ENCODE data around the gene P2RX1.

Gene P2RX1

DNA sequence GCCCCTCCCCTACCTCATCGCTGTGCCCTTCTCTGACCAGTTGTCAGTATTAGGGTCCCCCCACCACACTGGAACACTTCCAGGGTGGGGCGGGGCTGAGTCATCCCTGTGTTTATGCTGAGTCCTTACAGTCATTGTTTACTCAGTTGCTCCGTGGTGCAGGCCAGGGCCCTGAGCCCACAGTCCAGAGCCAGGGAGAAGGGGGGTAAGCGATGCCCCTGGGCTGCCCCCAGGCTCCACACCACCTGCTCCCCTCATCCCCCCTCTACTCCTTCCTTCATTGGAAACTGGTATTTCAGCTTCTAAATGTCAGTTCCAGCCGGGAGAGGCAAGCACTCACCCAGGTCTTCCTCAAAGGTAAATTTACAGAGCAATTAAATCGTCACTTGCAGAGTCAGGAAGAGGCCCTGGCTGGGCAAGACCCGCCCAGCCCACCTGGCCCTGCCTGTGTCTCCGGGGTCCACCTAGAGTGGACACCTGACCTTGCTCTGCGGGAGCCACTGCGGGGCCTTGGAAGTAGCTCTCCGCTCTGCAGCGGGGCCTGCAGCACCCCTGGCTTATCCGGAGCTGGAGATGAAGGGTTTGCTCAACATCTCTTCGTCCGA lies 43.1 kb upstream of the P2RX1 start:
- no peaks in the 10 kb centered on the region for H3K9me3 ChIP-seq (replicated peaks; ENCODE audit: low read length)
- peaks cover 22% of the 10 kb centered on the region for H3K27me3 ChIP-seq (ENCODE audit: control insufficient read depth, insufficient read depth, low read length)
- H3K4me2 ChIP-seq (ENCODE audit: low read length) = peak overlapping the region; percentile 30
- H3K4me1 ChIP-seq (ENCODE audit: control insufficient read depth, insufficient read depth, low read length) = peaks cover 40% of the 10 kb centered on the region
- no peak overlapping the region for H3K9ac ChIP-seq (ENCODE audit: low read depth, low read length)
- no peaks in the 10 kb centered on the region for H3K36me3 ChIP-seq (ENCODE audit: insufficient read depth, low read length)
- H3K4me3 ChIP-seq (ENCODE audit: low read length) = peak overlapping the region; percentile 3

DNA sequence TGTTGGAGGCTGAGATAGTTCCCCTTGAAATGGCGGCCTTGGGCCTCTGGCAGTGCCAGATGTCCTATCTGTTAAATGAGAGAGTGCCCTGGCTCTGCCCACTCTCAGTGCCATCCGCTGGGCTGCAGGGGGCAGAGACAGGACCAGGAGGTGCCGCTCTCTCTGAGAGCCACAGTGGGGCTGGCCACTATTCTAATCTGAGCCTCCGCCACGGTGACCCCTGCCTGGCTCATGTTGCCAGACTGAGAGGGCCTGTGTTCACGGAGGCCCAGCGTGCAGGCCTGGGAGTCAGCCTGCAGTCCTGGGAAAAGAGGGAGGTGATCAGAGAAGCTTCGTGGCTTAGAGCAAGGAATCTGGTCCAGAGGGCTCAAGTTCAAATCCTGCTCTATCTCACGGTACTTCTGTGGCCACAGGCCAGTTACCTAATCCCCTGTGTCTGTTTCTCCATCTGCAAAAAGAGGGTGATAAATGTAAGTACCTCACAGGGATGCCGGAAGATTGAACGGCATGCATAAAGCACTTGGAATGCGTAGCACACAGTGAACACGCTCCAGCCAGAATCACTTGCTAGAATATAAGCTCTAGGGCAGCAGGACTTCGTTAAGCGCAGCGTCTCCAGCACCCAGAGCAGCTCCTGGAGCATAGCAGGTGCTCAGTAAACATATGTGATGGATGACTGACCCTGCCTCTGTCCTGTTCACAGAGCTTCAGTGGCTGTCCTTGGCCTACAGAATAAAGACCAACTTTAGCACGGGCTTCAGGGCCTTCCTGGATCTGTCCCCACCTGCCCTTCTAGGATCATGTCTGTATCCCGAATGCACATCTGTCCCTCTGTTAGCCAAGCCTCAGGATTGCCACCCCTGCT lies 41.7 kb upstream of the P2RX1 start:
- Histone ChIP-seq H3K4me2 (ENCODE audit: low read length) (no peak overlapping the region), H3K27me3 (ENCODE audit: control insufficient read depth, insufficient read depth, low read length) (peaks cover 12% of the 10 kb centered on the region), H3K36me3 (ENCODE audit: insufficient read depth, low read length) (no peaks in the 10 kb centered on the region), H3K4me1 (ENCODE audit: control insufficient read depth, insufficient read depth, low read length) (peaks cover 39% of the 10 kb centered on the region), H3K4me3 (ENCODE audit: low read length) (no peak overlapping the region), H3K9me3 (replicated peaks; ENCODE audit: low read length) (no peaks in the 10 kb centered on the region), H3K9ac (ENCODE audit: low read depth, low read length) (no peak overlapping the region)

DNA sequence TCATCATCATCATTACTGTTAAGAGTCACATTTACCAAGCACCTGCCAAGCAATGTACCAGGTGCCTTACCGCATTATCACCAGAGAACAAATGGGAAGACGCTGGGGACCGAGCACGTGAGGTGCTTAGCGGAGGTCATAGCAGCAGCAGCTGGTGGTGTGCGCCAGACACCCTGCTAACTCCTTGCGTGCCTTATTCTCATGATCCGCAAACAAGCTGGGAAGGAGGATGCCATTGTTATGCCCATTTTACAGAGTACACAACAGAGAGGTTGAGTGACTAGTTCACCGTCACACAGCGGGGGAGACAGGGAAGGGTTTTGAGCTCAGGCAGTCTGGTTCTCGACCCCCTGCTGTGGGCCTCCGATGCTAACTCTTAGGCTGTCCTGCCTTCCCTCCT lies 40.7 kb upstream of the P2RX1 start:
- H3K36me3 ChIP-seq (ENCODE audit: insufficient read depth, low read length) = no peaks in the 10 kb centered on the region
- H3K9ac ChIP-seq (ENCODE audit: low read depth, low read length) = no peak overlapping the region
- peaks cover 35% of the 10 kb centered on the region for H3K4me1 ChIP-seq (ENCODE audit: control insufficient read depth, insufficient read depth, low read length)

DNA sequence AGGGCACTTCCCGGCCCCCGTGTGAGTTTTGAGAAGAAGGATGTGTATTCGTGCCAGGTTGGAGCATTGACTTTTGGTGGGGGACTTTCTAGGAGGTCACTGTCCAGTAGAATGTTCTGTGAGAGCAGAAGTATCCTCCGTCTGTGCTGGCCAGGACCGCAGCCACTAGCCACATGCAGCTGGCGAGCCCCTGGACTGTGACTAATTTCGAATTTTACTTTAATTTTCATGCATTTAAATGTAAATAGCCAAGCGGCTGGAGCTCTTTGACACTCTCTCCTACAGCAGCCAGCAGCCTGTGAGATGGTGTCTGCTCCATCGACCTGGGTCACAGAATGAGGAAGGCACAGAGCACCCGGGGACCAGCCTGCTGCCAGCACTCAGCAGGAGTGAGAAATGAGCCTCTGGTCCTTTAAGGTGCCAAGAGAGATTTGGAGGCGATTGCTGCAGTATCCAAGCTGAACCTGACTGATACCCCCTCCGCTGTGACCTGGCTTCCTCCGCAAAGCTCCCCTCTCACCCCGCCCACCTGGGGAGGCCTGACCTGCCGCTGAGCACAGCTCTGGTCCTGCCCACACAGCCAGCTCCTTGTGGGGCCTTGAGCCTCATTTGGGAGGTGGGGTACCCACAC lies 40.2 kb upstream of the P2RX1 start:
- no peak overlapping the region for H3K4me2 ChIP-seq (ENCODE audit: low read length)
- no peak overlapping the region for H3K4me3 ChIP-seq (ENCODE audit: low read length)
- H3K9me3 ChIP-seq (replicated peaks; ENCODE audit: low read length) = no peaks in the 10 kb centered on the region
- no peaks in the 10 kb centered on the region for H3K36me3 ChIP-seq (ENCODE audit: insufficient read depth, low read length)
- no peak overlapping the region for H3K9ac ChIP-seq (ENCODE audit: low read depth, low read length)
- H3K4me1 ChIP-seq (ENCODE audit: control insufficient read depth, insufficient read depth, low read length) = peaks cover 30% of the 10 kb centered on the region
- H3K27me3 ChIP-seq (ENCODE audit: control insufficient read depth, insufficient read depth, low read length) = no peaks in the 10 kb centered on the region

More for the DNA sequence above, 40.7 kb upstream of the P2RX1 start:
- peaks cover 5% of the 10 kb centered on the region for H3K27me3 ChIP-seq (ENCODE audit: control insufficient read depth, insufficient read depth, low read length)
- H3K4me2 ChIP-seq (ENCODE audit: low read length) = no peak overlapping the region
- H3K9me3 ChIP-seq (replicated peaks; ENCODE audit: low read length) = no peaks in the 10 kb centered on the region
- H3K4me3 ChIP-seq (ENCODE audit: low read length) = no peak overlapping the region

GRCh38 chr17:3955673-3955988 lies 39.4 kb upstream of the P2RX1 start:
- no peaks in the 10 kb centered on the region for H3K36me3 ChIP-seq (ENCODE audit: insufficient read depth, low read length)
- H3K4me2 ChIP-seq (ENCODE audit: low read length) = no peak overlapping the region
- no peaks in the 10 kb centered on the region for H3K9me3 ChIP-seq (replicated peaks; ENCODE audit: low read length)
- no peak overlapping the region for H3K9ac ChIP-seq (ENCODE audit: low read depth, low read length)
- no peaks in the 10 kb centered on the region for H3K27me3 ChIP-seq (ENCODE audit: control insufficient read depth, insufficient read depth, low read length)
- peaks cover 22% of the 10 kb centered on the region for H3K4me1 ChIP-seq (ENCODE audit: control insufficient read depth, insufficient read depth, low read length)
- H3K4me3 ChIP-seq (ENCODE audit: low read length) = no peak overlapping the region

DNA sequence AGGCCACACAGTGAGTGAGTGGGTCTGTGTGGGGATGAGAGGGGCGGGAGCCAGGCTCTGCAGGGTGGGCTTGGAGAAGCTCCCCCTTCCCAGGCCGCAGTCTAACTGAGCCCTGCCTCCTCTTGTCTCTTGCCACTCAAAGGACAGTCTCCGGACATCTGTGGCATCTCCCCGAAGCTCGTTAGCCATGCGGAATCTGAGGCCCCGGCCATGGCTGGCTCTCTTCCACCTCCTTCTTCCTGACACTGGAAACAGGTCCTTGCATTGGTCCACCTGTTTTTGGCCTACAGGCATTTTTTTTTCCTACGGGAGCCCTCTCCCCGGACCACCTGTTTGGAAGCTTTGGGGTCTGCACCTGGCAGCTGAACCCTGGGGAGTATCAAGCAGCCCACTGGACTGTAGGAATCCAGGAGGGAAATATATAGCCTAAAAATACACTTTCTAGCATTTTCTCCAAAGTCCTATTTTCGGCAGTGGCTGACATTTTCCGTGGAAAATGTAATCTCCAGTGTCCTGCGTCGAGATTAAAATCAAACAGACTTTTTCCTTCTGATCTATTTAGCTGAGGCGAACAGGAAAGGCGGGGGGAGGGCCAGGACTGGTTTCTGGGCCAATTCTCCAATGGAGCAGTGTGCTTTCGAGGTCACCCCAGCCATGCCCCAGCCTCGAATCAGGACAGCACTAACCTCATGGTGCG lies 38.9 kb upstream of the P2RX1 start:
- H3K27me3 ChIP-seq (ENCODE audit: control insufficient read depth, insufficient read depth, low read length) = no peaks in the 10 kb centered on the region
- no peak overlapping the region for H3K4me3 ChIP-seq (ENCODE audit: low read length)
- no peaks in the 10 kb centered on the region for H3K9me3 ChIP-seq (replicated peaks; ENCODE audit: low read length)
- H3K36me3 ChIP-seq (ENCODE audit: insufficient read depth, low read length) = no peaks in the 10 kb centered on the region
- H3K4me2 ChIP-seq (ENCODE audit: low read length) = no peak overlapping the region
- peaks cover 17% of the 10 kb centered on the region for H3K4me1 ChIP-seq (ENCODE audit: control insufficient read depth, insufficient read depth, low read length)
- no peak overlapping the region for H3K9ac ChIP-seq (ENCODE audit: low read depth, low read length)

DNA sequence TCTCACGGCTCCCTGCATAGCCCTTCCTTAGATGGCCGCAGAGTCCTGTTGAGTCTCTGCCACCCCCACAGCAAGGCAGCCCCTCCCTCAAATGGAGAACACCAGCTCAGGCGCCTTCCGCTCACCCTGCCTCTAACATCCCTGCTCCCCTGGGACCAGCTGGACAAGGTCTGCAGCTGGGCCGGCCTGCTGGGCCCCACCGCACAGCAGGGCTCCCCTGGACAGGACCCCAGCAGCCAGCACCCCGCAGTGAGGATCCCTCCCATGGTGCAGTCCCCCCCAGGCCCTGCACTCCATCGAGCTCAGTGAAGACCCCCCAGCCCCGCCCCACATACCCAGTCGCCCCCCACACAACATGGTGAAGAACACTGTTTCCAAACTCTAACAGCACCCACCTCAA lies 37.8 kb upstream of the P2RX1 start:
- H3K27me3 ChIP-seq (ENCODE audit: control insufficient read depth, insufficient read depth, low read length) = no peaks in the 10 kb centered on the region
- no peak overlapping the region for H3K4me2 ChIP-seq (ENCODE audit: low read length)
- H3K9ac ChIP-seq (ENCODE audit: low read depth, low read length) = no peak overlapping the region
- no peak overlapping the region for H3K4me3 ChIP-seq (ENCODE audit: low read length)
- H3K9me3 ChIP-seq (replicated peaks; ENCODE audit: low read length) = no peaks in the 10 kb centered on the region
- H3K4me1 ChIP-seq (ENCODE audit: control insufficient read depth, insufficient read depth, low read length) = peaks cover 6% of the 10 kb centered on the region
- no peaks in the 10 kb centered on the region for H3K36me3 ChIP-seq (ENCODE audit: insufficient read depth, low read length)

DNA sequence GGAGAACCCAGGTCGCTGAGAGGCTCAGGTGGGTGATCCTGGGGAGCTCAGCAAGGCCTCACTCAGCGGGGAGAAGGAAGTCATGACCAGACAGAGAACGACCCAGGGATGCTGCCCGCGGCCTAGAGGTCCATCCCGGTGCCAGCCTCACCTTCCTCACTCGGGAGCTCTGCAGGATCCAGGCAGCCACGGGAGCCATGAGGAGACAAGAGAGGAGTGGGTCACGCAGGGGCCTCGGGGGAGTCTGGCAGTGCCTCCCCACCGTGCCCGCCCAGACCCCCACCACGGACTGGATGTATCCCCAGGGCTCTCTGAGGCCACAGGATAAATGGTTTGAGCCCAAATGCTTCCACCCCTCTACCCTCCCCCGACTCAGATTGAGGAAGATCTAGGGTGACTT lies 37.3 kb upstream of the P2RX1 start:
- no peaks in the 10 kb centered on the region for H3K9me3 ChIP-seq (replicated peaks; ENCODE audit: low read length)
- H3K4me3 ChIP-seq (ENCODE audit: low read length) = no peak overlapping the region
- H3K9ac ChIP-seq (ENCODE audit: low read depth, low read length) = no peak overlapping the region
- no peaks in the 10 kb centered on the region for H3K27me3 ChIP-seq (ENCODE audit: control insufficient read depth, insufficient read depth, low read length)
- H3K4me1 ChIP-seq (ENCODE audit: control insufficient read depth, insufficient read depth, low read length) = peaks cover 5% of the 10 kb centered on the region
- H3K4me2 ChIP-seq (ENCODE audit: low read length) = no peak overlapping the region
- no peaks in the 10 kb centered on the region for H3K36me3 ChIP-seq (ENCODE audit: insufficient read depth, low read length)

DNA sequence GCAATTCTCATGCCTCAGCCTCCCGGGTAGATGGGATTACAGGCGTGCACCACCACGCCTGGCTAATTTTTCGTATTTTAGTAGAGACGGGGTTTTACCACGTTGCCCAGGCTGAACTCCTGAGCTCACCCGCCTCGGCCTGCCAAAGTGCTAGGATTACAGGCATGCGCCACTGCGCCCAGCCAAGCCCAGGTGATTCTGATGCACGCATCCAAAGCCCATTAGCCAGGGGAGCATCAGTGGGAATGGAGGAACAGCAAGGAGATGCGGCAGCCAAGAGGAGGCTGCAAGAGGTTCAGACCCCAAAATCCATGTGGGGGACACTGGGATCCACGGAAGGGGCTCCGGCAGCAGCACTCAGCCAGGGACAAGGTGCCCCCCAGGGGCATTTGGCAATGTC lies 35.9 kb upstream of the P2RX1 start:
- Histone ChIP-seq H3K4me1 (ENCODE audit: control insufficient read depth, insufficient read depth, low read length) (peaks cover 5% of the 10 kb centered on the region), H3K4me2 (ENCODE audit: low read length) (no peak overlapping the region), H3K36me3 (ENCODE audit: insufficient read depth, low read length) (no peaks in the 10 kb centered on the region), H3K4me3 (ENCODE audit: low read length) (no peak overlapping the region), H3K9ac (ENCODE audit: low read depth, low read length) (no peak overlapping the region), H3K27me3 (ENCODE audit: control insufficient read depth, insufficient read depth, low read length) (no peaks in the 10 kb centered on the region), H3K9me3 (replicated peaks; ENCODE audit: low read length) (no peaks in the 10 kb centered on the region)

DNA sequence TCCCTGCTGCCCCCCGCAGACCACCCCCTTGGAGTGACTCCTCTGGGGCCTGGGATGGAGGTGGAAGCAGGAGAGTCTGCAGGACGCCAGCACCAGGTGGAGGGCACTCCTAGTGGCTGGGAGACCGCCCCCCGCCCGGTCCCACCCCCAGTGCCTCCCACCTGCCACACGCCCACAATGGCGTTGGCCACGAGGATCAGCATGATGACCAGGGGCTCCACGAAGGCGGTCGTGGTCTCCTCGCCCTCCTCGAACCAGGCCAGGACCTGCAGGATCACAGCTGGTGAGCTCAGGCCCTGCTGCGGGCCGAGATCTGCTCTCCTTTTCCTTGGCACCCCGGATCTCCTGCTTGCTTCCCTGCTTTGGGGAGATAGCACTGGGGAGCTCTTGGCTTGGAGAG lies 35.2 kb upstream of the P2RX1 start:
- peaks cover 7% of the 10 kb centered on the region for H3K4me1 ChIP-seq (ENCODE audit: control insufficient read depth, insufficient read depth, low read length)
- no peaks in the 10 kb centered on the region for H3K36me3 ChIP-seq (ENCODE audit: insufficient read depth, low read length)
- H3K4me3 ChIP-seq (ENCODE audit: low read length) = no peak overlapping the region
- no peak overlapping the region for H3K9ac ChIP-seq (ENCODE audit: low read depth, low read length)
- H3K27me3 ChIP-seq (ENCODE audit: control insufficient read depth, insufficient read depth, low read length) = no peaks in the 10 kb centered on the region
- H3K4me2 ChIP-seq (ENCODE audit: low read length) = no peak overlapping the region
- H3K9me3 ChIP-seq (replicated peaks; ENCODE audit: low read length) = no peaks in the 10 kb centered on the region

- no peaks in the 10 kb centered on the region for H3K36me3 ChIP-seq (ENCODE audit: insufficient read depth, low read length)
- H3K4me3 ChIP-seq (ENCODE audit: low read length) = no peak overlapping the region
- peaks cover 3% of the 10 kb centered on the region for H3K4me1 ChIP-seq (ENCODE audit: control insufficient read depth, insufficient read depth, low read length)
- H3K27me3 ChIP-seq (ENCODE audit: control insufficient read depth, insufficient read depth, low read length) = no peaks in the 10 kb centered on the region
- no peak overlapping the region for H3K9ac ChIP-seq (ENCODE audit: low read depth, low read length)
- H3K9me3 ChIP-seq (replicated peaks; ENCODE audit: low read length) = no peaks in the 10 kb centered on the region
- H3K4me2 ChIP-seq (ENCODE audit: low read length) = no peak overlapping the region
Observed at GRCh38 chr17:3951003-3951402, 34.7 kb upstream of the P2RX1 start.

All from skeletal muscle satellite cell (primary cell).